B cell (primary cell): Measurements from ENCODE around the gene ACACB. TPM values are rescaled to one million over a fixed set of nuclear protein-coding genes. Genes with fewer than 3 reads are reported as not detected.

Experiments
- ATAC-seq: fragments of 200-7000 bp; cut with Tn5 transposase; one replicate; pipeline ENCODE4 v1.10.0; 2021; ENCODE audit warnings: low read depth, mild to moderate bottlenecking, moderate number of reproducible peaks, moderate library complexity
- CTCF ChIA-PET: fragments of 350-600 bp; sonication (Branson Sonifier 250); formaldehyde crosslinking; loops from one replicate; lab custom pipeline; 2021; ENCODE audit warnings: antibody characterized with exemption, inconsistent platforms; lab: Charles Lee
- POLR2A ChIA-PET: fragments of 350-600 bp; sonication (Branson Sonifier 250); formaldehyde crosslinking; loops from one replicate; lab custom pipeline; 2021; ENCODE audit warnings: antibody characterized with exemption; lab: Charles Lee
- DNase-seq: peaks from one replicate; pipeline ENCODE4 v3.0.0; 2013
- H2AFZ ChIP-seq: 2 replicates; pipeline ENCODE4 v1.6.1; 2012; ENCODE audit warnings: mild to moderate bottlenecking, low read depth, low read length; ENCODE audit not compliant: insufficient read depth, poor library complexity, severe bottlenecking
- H3K27ac ChIP-seq, 2 donors: 1 replicate in 1 of 2; 2 replicates in 1 of 2; pipeline ENCODE4 v1.5.1; 2012 to 2013; ENCODE audit warnings: low read length in 2 of 2, mild to moderate bottlenecking in 2 of 2, moderate library complexity in 1 of 2
- H3K27me3 ChIP-seq, 4 experiments: fragments of 200-600 bp in 1 of 4; sonication (generic) in 1 of 4; replicated peaks in 1 of 4; 1 replicate in 2 of 4; 2 replicates in 2 of 4; pipeline versions ENCODE4 v1.6.1 to v1.7.0; 2013 to 2016; ENCODE audit warnings: low read length in 3 of 4, mild to moderate bottlenecking in 2 of 4, mixed read lengths in 1 of 4, moderate library complexity in 1 of 4; ENCODE audit not compliant: insufficient read depth in 4 of 4, control insufficient read depth in 3 of 4; ENCODE audit errors: control extremely low read depth in 1 of 4
- H3K36me3 ChIP-seq, 2 experiments: replicated peaks in 1 of 2; 1 replicate in 1 of 2; 2 replicates in 1 of 2; pipeline versions ENCODE4 v1.6.1 to v1.7.1; 2013; ENCODE audit warnings: low read length in 1 of 2; ENCODE audit not compliant: insufficient read depth in 2 of 2, control insufficient read depth in 1 of 2; ENCODE audit errors: control extremely low read depth in 1 of 2, extremely low read depth in 1 of 2
- H3K4me1 ChIP-seq, 2 donors: fragments of 200-600 bp in 1 of 2; sonication (generic) in 1 of 2; 1 replicate in 1 of 2; 2 replicates in 1 of 2; pipeline versions ENCODE4 v1.5.1 to v1.6.1; 2013 to 2017; ENCODE audit warnings: low read length in 2 of 2; ENCODE audit not compliant: control insufficient read depth in 2 of 2, insufficient read depth in 2 of 2
- H3K4me2 ChIP-seq: replicated peaks from 2 replicates; pipeline ENCODE3; 2012; ENCODE audit warnings: mild to moderate bottlenecking, low read depth, low read length; ENCODE audit not compliant: poor library complexity, severe bottlenecking
- H3K4me3 ChIP-seq, 5 experiments: fragments of 200-600 bp in 1 of 5; sonication (generic) in 1 of 5; 1 replicate in 3 of 5; 2 replicates in 2 of 5; pipeline versions ENCODE4 v1.5.1 to v1.7.0; 2011 to 2016; ENCODE audit warnings: low read length in 4 of 5, mild to moderate bottlenecking in 4 of 5, low read depth in 2 of 5, control low read depth in 1 of 5, moderate library complexity in 1 of 5; ENCODE audit not compliant: insufficient read depth in 1 of 5; ENCODE audit errors: control extremely low read depth in 1 of 5, extremely low read depth in 1 of 5
- H3K79me2 ChIP-seq: fragments of 200-600 bp; sonication (generic); one replicate; pipeline ENCODE4 v1.6.0; 2016; ENCODE audit warnings: low read length; ENCODE audit not compliant: control insufficient read depth, insufficient read depth
- H3K9ac ChIP-seq: fragments of 200-600 bp; sonication (generic); 2 replicates; pipeline ENCODE4 v1.6.1; 2017; ENCODE audit warnings: mild to moderate bottlenecking, low read length, moderate library complexity
- H3K9me3 ChIP-seq, 3 donors: one replicate each; pipeline versions ENCODE4 v1.6.1 to v1.7.1; 2013; ENCODE audit warnings: low read length in 2 of 3; ENCODE audit not compliant: control insufficient read depth in 2 of 3, insufficient read depth in 1 of 3; ENCODE audit errors: control extremely low read depth in 1 of 3
- H4K20me1 ChIP-seq: 2 replicates; pipeline ENCODE4 v1.6.0; 2012; ENCODE audit warnings: mild to moderate bottlenecking, low read length; ENCODE audit not compliant: insufficient read depth, control insufficient read depth, poor library complexity, severe bottlenecking
- H3K27ac Mint-ChIP-seq: one replicate; pipeline ENCODE4 v1.8.0; 2021; ENCODE audit warnings: mixed read lengths
- H3K27me3 Mint-ChIP-seq: one replicate; pipeline ENCODE4 v1.8.0; 2021; ENCODE audit warnings: mixed read lengths
- H3K4me1 Mint-ChIP-seq: one replicate; pipeline ENCODE4 v1.8.0; 2021; ENCODE audit warnings: mixed read lengths
- H3K4me3 Mint-ChIP-seq: one replicate; pipeline ENCODE4 v1.8.0; 2021; ENCODE audit warnings: mixed read lengths
- H3K9me3 Mint-ChIP-seq: one replicate; pipeline ENCODE4 v1.8.0; 2022; ENCODE audit warnings: mixed read lengths; ENCODE audit not compliant: insufficient read depth
- CTCF ChIP-seq: fragments of 200-600 bp; IDR thresholded peaks from one replicate; pipeline ENCODE4 v1.8.0; 2022; ENCODE audit warnings: antibody characterized with exemption, mild to moderate bottlenecking
- EZH2 ChIP-seq: IDR thresholded peaks from 2 replicates; pipeline ENCODE4 v1.6.1; 2012; ENCODE audit warnings: borderline replicate concordance, low read depth, mild to moderate bottlenecking, moderate library complexity, low read length; ENCODE audit not compliant: insufficient read depth, poor library complexity, severe bottlenecking
- WGBS: methylation state at CpG from one replicate; pipeline ENCODE4 v1.1.5; 2013; ENCODE audit warnings: missing lambda C conversion rate; ENCODE audit not compliant: insufficient coverage; 5-methylcytosine and 5-hydroxymethylcytosine counted together
- intact Hi-C: fragments of 100-400 bp; cut with micrococcal nuclease; formaldehyde crosslinking; loops from one replicate; pipeline ENCODE4 v1.10.0; 2022
- polyA plus RNA-seq: library from polyadenylated mRNA; depleted of rRNA; stranded (reverse); fragments of >200 nt; gene quantifications from 2 replicates; pipeline ENCODE4 v1.2.3, GENCODE V29; 2012
- total RNA-seq, 2 donors: library from RNA; stranded (reverse); fragments of 120-200 nt in 1 of 2; gene quantifications; 1 replicate in 1 of 2; 2 replicates in 1 of 2; pipeline versions ENCODE4 v1.2.3 to v1.2.4, GENCODE V29; 2013 to 2022

ACACB gene
- total and polyA plus RNA-seq, 2 donors (not counting 1 experiment from before 2014, with no cell fraction given), result 7.4 to 27.5 TPM

DNA sequence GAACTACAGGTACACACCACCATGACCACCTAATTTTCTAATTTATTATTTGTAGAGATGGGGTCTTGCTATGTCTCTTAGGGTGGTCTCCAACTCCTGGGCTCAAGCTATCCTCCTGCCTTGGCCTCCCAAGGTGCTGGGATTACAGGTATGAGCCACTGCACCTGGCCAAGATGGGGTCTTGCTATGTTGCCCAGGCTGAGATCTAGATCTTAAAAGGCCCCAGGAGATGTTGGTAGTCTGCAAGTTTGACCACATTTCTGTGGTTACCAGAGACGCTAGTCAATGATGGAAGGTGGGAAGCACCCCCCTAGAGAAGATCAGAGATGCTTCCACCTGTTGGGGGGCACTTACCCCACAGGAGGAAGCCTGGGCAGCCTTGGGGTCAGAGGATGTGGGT lies 158.0 kb downstream of the ACACB start:
- H4K20me1 ChIP-seq, result no peaks in the 10 kb centered on the region
- peaks cover 20% of the 10 kb centered on the region for H3K27me3 Mint-ChIP-seq
- H3K4me2 ChIP-seq, result no peak overlapping the region
- no peak overlapping the region for H3K9ac ChIP-seq
- no peak overlapping the region for H2AFZ ChIP-seq
- H3K36me3 ChIP-seq, result no peaks in the 10 kb centered on the region
- H3K4me1 ChIP-seq, result no peaks in the 10 kb centered on the region
- intact Hi-C loops, result no loop called here
- H3K4me3 ChIP-seq, result no peak overlapping the region
- H3K27ac Mint-ChIP-seq, result no peak overlapping the region
- ATAC-seq, result no peak
- H3K9me3 ChIP-seq, result peaks cover 0 to 5% (median 0%) of the 10 kb centered on the region in 3 donors
- peaks cover 5% of the 10 kb centered on the region for H3K9me3 Mint-ChIP-seq
- WGBS, result 33% methylated on average over 1 of the region's 1 CpG
- no peak for DNase-seq
- no peak overlapping the region for H3K27ac ChIP-seq
- H3K4me1 Mint-ChIP-seq, result no peaks in the 10 kb centered on the region
- H3K79me2 ChIP-seq, result no peaks in the 10 kb centered on the region
- TF ChIP-seq CTCF, result no peak
- TF ChIP-seq EZH2, result no peak
- H3K4me3 Mint-ChIP-seq, result no peak overlapping the region
- CTCF ChIA-PET, result no interaction called here
- H3K27me3 ChIP-seq, result no peaks in the 10 kb centered on the region
- POLR2A ChIA-PET, result no interaction called here

- no peak overlapping the region for H3K4me2 ChIP-seq
- peaks cover 4% of the 10 kb centered on the region for H3K9me3 Mint-ChIP-seq
- H3K4me3 Mint-ChIP-seq, result no peak overlapping the region
- TF ChIP-seq EZH2 (no peak), CTCF (no peak)
- no peaks in the 10 kb centered on the region for H3K79me2 ChIP-seq
- H3K9me3 ChIP-seq, result peaks cover 0 to 5% (median 0%) of the 10 kb centered on the region in 3 donors
- POLR2A ChIA-PET, result no interaction called here
- no peak overlapping the region for H3K4me3 ChIP-seq
- H3K27me3 ChIP-seq, result no peaks in the 10 kb centered on the region
- ATAC-seq (no peak), DNase-seq (no peak)
- H3K36me3 ChIP-seq, result no peaks in the 10 kb centered on the region
- H2AFZ ChIP-seq, result no peak overlapping the region
- H3K4me1 ChIP-seq, result no peaks in the 10 kb centered on the region
- H3K27me3 Mint-ChIP-seq, result peaks cover 20% of the 10 kb centered on the region
- no peak overlapping the region for H3K27ac Mint-ChIP-seq
- 50% methylated on average over 1 of the region's 4 CpGs for WGBS
- no peaks in the 10 kb centered on the region for H4K20me1 ChIP-seq
- CTCF ChIA-PET, result no interaction called here
- intact Hi-C loops, result no loop called here
- H3K27ac ChIP-seq, result no peak overlapping the region
- H3K4me1 Mint-ChIP-seq, result no peaks in the 10 kb centered on the region
- no peak overlapping the region for H3K9ac ChIP-seq
Observed at GRCh38 chr12:109275173-109275572, 158.8 kb downstream of the ACACB start.
